B cell (primary cell): ENCODE results near the gene ADCK2. TPM values are rescaled to one million over a fixed set of nuclear protein-coding genes. Genes with fewer than 3 reads are reported as not detected.

ENCODE experiments used
- ATAC-seq: fragments of 200-7000 bp; cut with Tn5 transposase; one replicate; pipeline ENCODE4 v1.10.0; 2021; ENCODE audit warnings: low read depth, mild to moderate bottlenecking, moderate number of reproducible peaks, moderate library complexity
- CTCF ChIA-PET: fragments of 350-600 bp; sonication (Branson Sonifier 250); formaldehyde crosslinking; loops from one replicate; lab custom pipeline; 2021; ENCODE audit warnings: antibody characterized with exemption, inconsistent platforms; lab: Charles Lee
- POLR2A ChIA-PET: fragments of 350-600 bp; sonication (Branson Sonifier 250); formaldehyde crosslinking; loops from one replicate; lab custom pipeline; 2021; ENCODE audit warnings: antibody characterized with exemption; lab: Charles Lee
- DNase-seq: peaks from one replicate; pipeline ENCODE4 v3.0.0; 2013
- H2AFZ ChIP-seq: 2 replicates; pipeline ENCODE4 v1.6.1; 2012; ENCODE audit warnings: mild to moderate bottlenecking, low read depth, low read length; ENCODE audit not compliant: insufficient read depth, poor library complexity, severe bottlenecking
- H3K27ac ChIP-seq, 2 donors: 1 replicate in 1 of 2; 2 replicates in 1 of 2; pipeline ENCODE4 v1.5.1; 2012 to 2013; ENCODE audit warnings: low read length in 2 of 2, mild to moderate bottlenecking in 2 of 2, moderate library complexity in 1 of 2
- H3K27me3 ChIP-seq, 4 experiments: fragments of 200-600 bp in 1 of 4; sonication (generic) in 1 of 4; replicated peaks in 1 of 4; 1 replicate in 2 of 4; 2 replicates in 2 of 4; pipeline versions ENCODE4 v1.6.1 to v1.7.0; 2013 to 2016; ENCODE audit warnings: low read length in 3 of 4, mild to moderate bottlenecking in 2 of 4, mixed read lengths in 1 of 4, moderate library complexity in 1 of 4; ENCODE audit not compliant: insufficient read depth in 4 of 4, control insufficient read depth in 3 of 4; ENCODE audit errors: control extremely low read depth in 1 of 4
- H3K36me3 ChIP-seq, 2 experiments: replicated peaks in 1 of 2; 1 replicate in 1 of 2; 2 replicates in 1 of 2; pipeline versions ENCODE4 v1.6.1 to v1.7.1; 2013; ENCODE audit warnings: low read length in 1 of 2; ENCODE audit not compliant: insufficient read depth in 2 of 2, control insufficient read depth in 1 of 2; ENCODE audit errors: control extremely low read depth in 1 of 2, extremely low read depth in 1 of 2
- H3K4me1 ChIP-seq, 2 donors: fragments of 200-600 bp in 1 of 2; sonication (generic) in 1 of 2; 1 replicate in 1 of 2; 2 replicates in 1 of 2; pipeline versions ENCODE4 v1.5.1 to v1.6.1; 2013 to 2017; ENCODE audit warnings: low read length in 2 of 2; ENCODE audit not compliant: control insufficient read depth in 2 of 2, insufficient read depth in 2 of 2
- H3K4me2 ChIP-seq: replicated peaks from 2 replicates; pipeline ENCODE3; 2012; ENCODE audit warnings: mild to moderate bottlenecking, low read depth, low read length; ENCODE audit not compliant: poor library complexity, severe bottlenecking
- H3K4me3 ChIP-seq, 5 experiments: fragments of 200-600 bp in 1 of 5; sonication (generic) in 1 of 5; 1 replicate in 3 of 5; 2 replicates in 2 of 5; pipeline versions ENCODE4 v1.5.1 to v1.7.0; 2011 to 2016; ENCODE audit warnings: low read length in 4 of 5, mild to moderate bottlenecking in 4 of 5, low read depth in 2 of 5, control low read depth in 1 of 5, moderate library complexity in 1 of 5; ENCODE audit not compliant: insufficient read depth in 1 of 5; ENCODE audit errors: control extremely low read depth in 1 of 5, extremely low read depth in 1 of 5
- H3K79me2 ChIP-seq: fragments of 200-600 bp; sonication (generic); one replicate; pipeline ENCODE4 v1.6.0; 2016; ENCODE audit warnings: low read length; ENCODE audit not compliant: control insufficient read depth, insufficient read depth
- H3K9ac ChIP-seq: fragments of 200-600 bp; sonication (generic); 2 replicates; pipeline ENCODE4 v1.6.1; 2017; ENCODE audit warnings: mild to moderate bottlenecking, low read length, moderate library complexity
- H3K9me3 ChIP-seq, 3 donors: one replicate each; pipeline versions ENCODE4 v1.6.1 to v1.7.1; 2013; ENCODE audit warnings: low read length in 2 of 3; ENCODE audit not compliant: control insufficient read depth in 2 of 3, insufficient read depth in 1 of 3; ENCODE audit errors: control extremely low read depth in 1 of 3
- H4K20me1 ChIP-seq: 2 replicates; pipeline ENCODE4 v1.6.0; 2012; ENCODE audit warnings: mild to moderate bottlenecking, low read length; ENCODE audit not compliant: insufficient read depth, control insufficient read depth, poor library complexity, severe bottlenecking
- H3K27ac Mint-ChIP-seq: one replicate; pipeline ENCODE4 v1.8.0; 2021; ENCODE audit warnings: mixed read lengths
- H3K27me3 Mint-ChIP-seq: one replicate; pipeline ENCODE4 v1.8.0; 2021; ENCODE audit warnings: mixed read lengths
- H3K4me1 Mint-ChIP-seq: one replicate; pipeline ENCODE4 v1.8.0; 2021; ENCODE audit warnings: mixed read lengths
- H3K4me3 Mint-ChIP-seq: one replicate; pipeline ENCODE4 v1.8.0; 2021; ENCODE audit warnings: mixed read lengths
- H3K9me3 Mint-ChIP-seq: one replicate; pipeline ENCODE4 v1.8.0; 2022; ENCODE audit warnings: mixed read lengths; ENCODE audit not compliant: insufficient read depth
- CTCF ChIP-seq: fragments of 200-600 bp; IDR thresholded peaks from one replicate; pipeline ENCODE4 v1.8.0; 2022; ENCODE audit warnings: antibody characterized with exemption, mild to moderate bottlenecking
- EZH2 ChIP-seq: IDR thresholded peaks from 2 replicates; pipeline ENCODE4 v1.6.1; 2012; ENCODE audit warnings: borderline replicate concordance, low read depth, mild to moderate bottlenecking, moderate library complexity, low read length; ENCODE audit not compliant: insufficient read depth, poor library complexity, severe bottlenecking
- WGBS: methylation state at CpG from one replicate; pipeline ENCODE4 v1.1.5; 2013; ENCODE audit warnings: missing lambda C conversion rate; ENCODE audit not compliant: insufficient coverage; 5-methylcytosine and 5-hydroxymethylcytosine counted together
- intact Hi-C: fragments of 100-400 bp; cut with micrococcal nuclease; formaldehyde crosslinking; loops from one replicate; pipeline ENCODE4 v1.10.0; 2022
- polyA plus RNA-seq: library from polyadenylated mRNA; depleted of rRNA; stranded (reverse); fragments of >200 nt; gene quantifications from 2 replicates; pipeline ENCODE4 v1.2.3, GENCODE V29; 2012
- total RNA-seq, 2 donors: library from RNA; stranded (reverse); fragments of 120-200 nt in 1 of 2; gene quantifications; 1 replicate in 1 of 2; 2 replicates in 1 of 2; pipeline versions ENCODE4 v1.2.3 to v1.2.4, GENCODE V29; 2013 to 2022

ADCK2 gene
- total and polyA plus RNA-seq, 2 donors (not counting 1 experiment from before 2014, with no cell fraction given): 13.3 to 32.6 TPM

- H2AFZ ChIP-seq: no peak overlapping the region
- Mint-ChIP-seq H3K4me1 (peaks cover 7% of the 10 kb centered on the region), H3K27ac (no peak overlapping the region), H3K9me3 (no peaks in the 10 kb centered on the region), H3K4me3 (no peak overlapping the region), H3K27me3 (peaks cover 19% of the 10 kb centered on the region)
- CTCF ChIA-PET: interaction anchor here (0.5 kb wide), 1 partner anchor 82 kb away, joined by 4 read pairs; no protein-coding TSS in a partner anchor
- H3K9ac ChIP-seq: no peak overlapping the region
- TF ChIP-seq CTCF: no peak
- TF ChIP-seq EZH2: no peak
- 80% methylated on average over 11 of the region's 17 CpGs for WGBS
- no peak overlapping the region for H3K4me2 ChIP-seq
- DNase-seq: no peak
- no peak overlapping the region for H3K27ac ChIP-seq
- no peaks in the 10 kb centered on the region for H3K4me1 ChIP-seq
- intact Hi-C loops: no loop called here
- no peaks in the 10 kb centered on the region for H3K79me2 ChIP-seq
- peaks cover 0 to 2% (median 0%) of the 10 kb centered on the region in 4 experiments for H3K27me3 ChIP-seq
- H3K36me3 ChIP-seq: no peaks in the 10 kb centered on the region
- no peaks in the 10 kb centered on the region for H4K20me1 ChIP-seq
- no peak for ATAC-seq
- H3K4me3 ChIP-seq: no peak overlapping the region
- no peaks in the 10 kb centered on the region for H3K9me3 ChIP-seq
- POLR2A ChIA-PET: no interaction called here
Observed at GRCh38 chr7:140625908-140626868, 46.6 kb upstream of the ADCK2 start.

DNA sequence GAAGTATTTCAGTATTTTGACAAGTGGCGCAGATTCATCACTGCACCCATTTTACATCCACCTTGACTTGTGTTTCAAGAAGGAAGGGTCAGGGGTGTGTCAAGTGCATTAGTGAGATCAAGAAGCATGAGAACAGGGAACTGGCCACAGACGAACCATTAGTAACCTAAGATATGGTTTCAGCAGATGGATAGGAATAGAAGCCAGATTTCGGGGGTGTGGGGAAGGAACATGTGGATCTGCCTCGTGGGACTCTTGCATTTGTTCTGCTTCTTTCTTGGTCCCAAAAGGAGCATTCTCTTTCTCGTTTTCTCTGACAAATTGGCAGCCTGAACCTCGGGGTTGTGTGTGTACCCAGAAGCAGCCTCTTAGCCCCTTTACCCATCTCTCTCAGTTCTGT is 41.7 kb upstream of the ADCK2 start:
- Histone ChIP-seq H3K9me3 (no peaks in the 10 kb centered on the region), H3K36me3 (no peaks in the 10 kb centered on the region), H3K27ac (no peak overlapping the region), H3K4me2 (no peak overlapping the region), H3K4me3 (no peak overlapping the region), H4K20me1 (no peaks in the 10 kb centered on the region), H3K79me2 (no peaks in the 10 kb centered on the region), H3K4me1 (no peaks in the 10 kb centered on the region), H3K27me3 (peaks cover 0 to 15% (median 1%) of the 10 kb centered on the region in 4 experiments), H3K9ac (no peak overlapping the region), H2AFZ (no peak overlapping the region)
- DNase-seq (no peak), ATAC-seq (no peak)
- 66% methylated on average over 5 of the region's 6 CpGs for whole genome bisulfite sequencing
- Mint-ChIP-seq H3K27ac (no peak overlapping the region), H3K4me3 (no peak overlapping the region), H3K4me1 (no peaks in the 10 kb centered on the region), H3K9me3 (no peaks in the 10 kb centered on the region), H3K27me3 (peaks cover 34% of the 10 kb centered on the region)
- POLR2A ChIA-PET: interaction anchor here (0.5 kb wide), 1 partner anchor 12 kb away, joined by 3 read pairs; no protein-coding TSS in a partner anchor
- TF ChIP-seq EZH2 (no peak), CTCF (no peak)
- CTCF ChIA-PET: no interaction called here
- intact Hi-C loops: no loop called here
